Fibroblast of pulmonary artery (primary cell): ENCODE data around the gene AZU1.
A peak's percentile ranks its signal among the peaks of the same experiment; 100 is the strongest.
"Not testable (repeated sequence)": the region's sequence is repeated elsewhere in the genome, so short reads cannot be mapped to it uniquely, and the experiment has no call there.

Experiments
- DNase-seq: peaks from one replicate; pipeline ENCODE4 v3.0.0-alpha.2; 2010; ENCODE audit warnings: low read depth
- H3K4me3 ChIP-seq: replicated peaks from 2 replicates; pipeline ENCODE4 v1.5.1; 2011; ENCODE audit warnings: low read depth, mild to moderate bottlenecking, control low read depth, low read length, moderate library complexity
- TF ChIP-seq, protein P1 (sequence below): IDR thresholded peaks from 2 replicates; pipeline ENCODE4 v1.5.1; 2011; ENCODE audit warnings: mild to moderate bottlenecking, control low read depth, low read length, inconsistent platforms; ENCODE audit errors: missing control alignments

Gene AZU1

DNA sequence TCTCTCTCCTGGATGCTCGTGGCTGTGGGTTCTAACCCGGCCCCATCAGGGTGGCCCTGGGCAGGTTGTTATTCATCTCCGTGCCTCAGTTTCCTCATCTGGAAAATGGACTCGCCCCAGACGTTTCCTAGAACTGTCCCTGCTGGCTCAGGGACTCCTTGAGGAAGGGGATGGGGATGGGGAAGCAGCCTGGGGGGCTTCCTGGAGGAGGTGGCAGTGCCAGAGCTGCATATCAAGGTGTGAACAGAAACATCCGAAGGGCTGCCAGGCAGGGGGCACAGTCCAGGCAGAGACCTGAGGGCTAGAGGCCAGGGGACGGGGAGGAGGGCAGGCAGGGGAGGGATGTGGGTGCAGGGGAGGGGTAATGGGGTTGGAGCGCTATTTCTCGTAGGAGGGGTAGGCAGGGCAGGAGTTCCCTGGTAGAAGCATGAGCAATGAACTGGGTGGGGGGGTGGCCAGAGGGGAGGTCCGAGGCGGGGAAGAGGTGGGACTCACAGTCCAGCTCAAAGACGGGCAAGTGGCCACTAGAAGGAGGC, 20.8 kb downstream of the AZU1 start:
- no peak overlapping the region for H3K4me3 ChIP-seq
- TF ChIP-seq, protein P1, sequence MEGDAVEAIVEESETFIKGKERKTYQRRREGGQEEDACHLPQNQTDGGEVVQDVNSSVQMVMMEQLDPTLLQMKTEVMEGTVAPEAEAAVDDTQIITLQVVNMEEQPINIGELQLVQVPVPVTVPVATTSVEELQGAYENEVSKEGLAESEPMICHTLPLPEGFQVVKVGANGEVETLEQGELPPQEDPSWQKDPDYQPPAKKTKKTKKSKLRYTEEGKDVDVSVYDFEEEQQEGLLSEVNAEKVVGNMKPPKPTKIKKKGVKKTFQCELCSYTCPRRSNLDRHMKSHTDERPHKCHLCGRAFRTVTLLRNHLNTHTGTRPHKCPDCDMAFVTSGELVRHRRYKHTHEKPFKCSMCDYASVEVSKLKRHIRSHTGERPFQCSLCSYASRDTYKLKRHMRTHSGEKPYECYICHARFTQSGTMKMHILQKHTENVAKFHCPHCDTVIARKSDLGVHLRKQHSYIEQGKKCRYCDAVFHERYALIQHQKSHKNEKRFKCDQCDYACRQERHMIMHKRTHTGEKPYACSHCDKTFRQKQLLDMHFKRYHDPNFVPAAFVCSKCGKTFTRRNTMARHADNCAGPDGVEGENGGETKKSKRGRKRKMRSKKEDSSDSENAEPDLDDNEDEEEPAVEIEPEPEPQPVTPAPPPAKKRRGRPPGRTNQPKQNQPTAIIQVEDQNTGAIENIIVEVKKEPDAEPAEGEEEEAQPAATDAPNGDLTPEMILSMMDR = no peak
- no peak for DNase-seq

DNA sequence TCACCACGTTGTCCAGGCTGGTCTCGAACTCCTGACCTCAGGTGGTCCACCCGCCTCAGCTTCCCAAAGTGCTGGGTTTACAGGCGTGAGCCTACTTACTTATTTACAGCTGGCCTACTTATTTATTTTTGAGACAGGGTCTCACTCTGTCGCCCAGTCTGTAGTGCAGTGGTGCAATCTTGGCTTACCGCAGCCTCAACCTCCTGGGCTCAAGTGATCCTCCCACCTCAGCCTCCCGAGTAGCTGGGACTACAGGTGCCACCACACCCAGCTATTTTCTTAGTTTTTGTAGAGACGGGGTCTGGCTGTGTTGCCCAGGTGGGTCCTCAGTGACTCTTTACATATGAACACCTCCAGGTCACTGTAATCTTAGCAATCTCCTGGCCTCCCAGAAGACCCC, 21.6 kb downstream of the AZU1 start:
- DNase-seq, H3K4me3 ChIP-seq: not testable (repeated sequence)

DNA sequence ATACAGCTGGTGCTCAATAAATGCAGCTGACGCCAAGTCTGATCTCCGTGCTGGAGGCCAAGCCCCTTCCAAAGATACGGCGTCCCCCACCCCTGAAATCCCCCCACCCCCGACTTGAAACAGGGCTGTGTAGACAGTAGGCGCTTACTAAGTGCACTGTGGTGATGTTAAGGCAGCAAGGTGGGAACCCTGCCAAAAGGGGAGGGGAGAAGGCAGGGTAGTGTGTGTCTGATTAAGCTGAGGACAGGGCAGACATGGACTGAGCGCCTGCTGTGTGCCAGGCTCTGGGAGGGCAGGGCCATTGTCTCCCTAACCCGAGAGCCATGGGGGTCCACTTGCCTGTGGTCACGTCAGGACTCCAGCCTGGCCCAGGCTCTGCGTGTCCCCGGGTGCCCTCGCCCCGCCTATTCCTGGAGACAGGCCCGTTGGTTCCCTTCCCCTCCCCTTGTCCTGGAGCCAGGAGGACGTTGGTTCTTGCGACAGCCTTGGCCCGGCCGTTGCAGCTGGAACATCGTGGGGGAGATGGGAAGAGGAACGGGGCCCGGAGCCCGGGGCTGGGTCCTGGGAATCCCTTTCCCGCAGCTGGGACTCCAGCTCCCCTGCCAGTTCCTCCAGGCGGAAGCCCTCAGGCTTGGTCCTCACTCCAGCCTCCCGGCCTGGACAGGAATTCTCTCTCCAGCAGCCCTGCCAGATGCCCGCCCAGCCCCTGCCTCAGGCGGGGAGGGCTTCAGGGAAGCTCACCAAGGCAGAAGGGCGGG, 22.8 kb downstream of the AZU1 start:
- peak; percentile 98 for DNase-seq
- H3K4me3 ChIP-seq = peak overlapping the region; percentile 22
- TF ChIP-seq, protein P1 = no peak

DNA sequence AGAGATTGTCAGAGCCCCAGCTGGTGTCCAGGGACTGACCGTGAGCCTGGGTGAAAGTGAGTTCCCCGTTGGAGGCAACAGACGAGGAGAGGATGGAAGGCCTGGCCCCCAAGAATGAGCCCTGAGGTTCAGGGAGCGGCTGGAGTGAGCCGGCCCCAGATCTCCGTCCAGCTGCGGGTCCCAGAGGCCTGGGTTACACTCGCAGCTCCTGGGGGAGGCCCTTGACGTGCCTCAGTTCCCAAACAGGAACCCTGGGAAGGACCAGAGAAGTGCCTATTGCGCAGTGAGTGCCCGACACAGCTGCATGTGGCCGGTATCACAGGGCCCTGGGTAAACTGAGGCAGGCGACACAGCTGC, 23.3 kb downstream of the AZU1 start:
- TF ChIP-seq, protein P1 = no peak
- no peak for DNase-seq
- H3K4me3 ChIP-seq = peak overlapping the region; percentile 22

DNA sequence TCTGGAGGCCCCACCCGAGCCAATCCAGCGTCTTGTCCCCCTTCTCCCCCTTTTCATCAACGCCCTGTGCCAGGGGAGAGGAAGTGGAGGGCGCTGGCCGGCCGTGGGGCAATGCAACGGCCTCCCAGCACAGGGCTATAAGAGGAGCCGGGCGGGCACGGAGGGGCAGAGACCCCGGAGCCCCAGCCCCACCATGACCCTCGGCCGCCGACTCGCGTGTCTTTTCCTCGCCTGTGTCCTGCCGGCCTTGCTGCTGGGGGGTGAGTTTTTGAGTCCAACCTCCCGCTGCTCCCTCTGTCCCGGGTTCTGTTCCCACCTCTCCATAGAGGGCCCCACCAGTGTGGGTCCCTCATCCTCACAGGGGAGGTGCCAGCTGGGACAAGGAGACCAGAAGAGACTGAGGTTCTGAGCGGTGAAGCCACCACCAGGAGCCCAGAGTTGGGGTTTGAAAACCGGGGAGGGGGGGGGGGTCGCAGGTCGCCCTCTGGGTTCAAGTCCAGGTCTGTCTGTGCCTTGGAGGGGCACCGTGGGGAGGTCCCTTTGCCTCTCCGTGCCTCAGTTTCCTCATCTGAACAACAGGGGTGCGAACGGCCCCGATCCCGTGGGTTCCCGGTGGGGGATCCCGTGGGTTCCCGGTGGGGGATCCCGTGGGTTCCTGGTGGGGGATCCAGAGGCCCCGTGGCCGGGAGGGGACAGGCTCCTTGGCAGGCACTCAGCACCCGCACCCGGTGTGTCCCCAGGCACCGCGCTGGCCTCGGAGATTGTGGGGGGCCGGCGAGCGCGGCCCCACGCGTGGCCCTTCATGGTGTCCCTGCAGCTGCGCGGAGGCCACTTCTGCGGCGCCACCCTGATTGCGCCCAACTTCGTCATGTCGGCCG, 24.7 kb downstream of the AZU1 start, which contains the start of gene ELANE:
Gene ELANE (plus strand): TSS at position 168 of the 878 bp plus-strand sequence. CDS start 26 bp downstream, at position 194.
- TF ChIP-seq, protein P1 = no peak
- no peak for DNase-seq
- H3K4me3 ChIP-seq = no peak within 1 kb of the TSS

DNA sequence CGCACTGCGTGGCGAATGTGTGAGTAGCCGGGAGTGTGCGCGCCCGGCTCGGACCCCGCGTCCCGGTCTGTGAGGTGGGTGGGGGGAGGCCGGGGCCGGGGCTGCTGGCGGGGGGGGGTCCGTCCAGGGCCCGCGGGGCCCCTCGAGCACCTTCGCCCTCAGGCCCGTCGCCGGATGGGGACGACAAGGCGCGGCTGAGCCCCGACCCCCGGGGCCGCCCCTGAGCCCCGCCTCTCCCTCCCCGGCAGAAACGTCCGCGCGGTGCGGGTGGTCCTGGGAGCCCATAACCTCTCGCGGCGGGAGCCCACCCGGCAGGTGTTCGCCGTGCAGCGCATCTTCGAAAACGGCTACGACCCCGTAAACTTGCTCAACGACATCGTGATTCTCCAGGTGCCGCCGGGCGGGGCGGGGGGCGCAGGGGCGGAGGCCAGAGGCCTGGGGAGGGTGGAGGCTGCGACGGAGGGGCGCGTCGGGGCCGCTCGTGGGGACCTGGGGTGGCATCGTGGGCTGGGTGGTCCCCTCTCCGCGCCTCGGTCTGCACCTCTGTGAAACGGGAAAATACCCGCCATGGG, 25.5 kb downstream of the AZU1 start:
- no peak overlapping the region for H3K4me3 ChIP-seq
- TF ChIP-seq, protein P1 = no peak
- no peak for DNase-seq

DNA sequence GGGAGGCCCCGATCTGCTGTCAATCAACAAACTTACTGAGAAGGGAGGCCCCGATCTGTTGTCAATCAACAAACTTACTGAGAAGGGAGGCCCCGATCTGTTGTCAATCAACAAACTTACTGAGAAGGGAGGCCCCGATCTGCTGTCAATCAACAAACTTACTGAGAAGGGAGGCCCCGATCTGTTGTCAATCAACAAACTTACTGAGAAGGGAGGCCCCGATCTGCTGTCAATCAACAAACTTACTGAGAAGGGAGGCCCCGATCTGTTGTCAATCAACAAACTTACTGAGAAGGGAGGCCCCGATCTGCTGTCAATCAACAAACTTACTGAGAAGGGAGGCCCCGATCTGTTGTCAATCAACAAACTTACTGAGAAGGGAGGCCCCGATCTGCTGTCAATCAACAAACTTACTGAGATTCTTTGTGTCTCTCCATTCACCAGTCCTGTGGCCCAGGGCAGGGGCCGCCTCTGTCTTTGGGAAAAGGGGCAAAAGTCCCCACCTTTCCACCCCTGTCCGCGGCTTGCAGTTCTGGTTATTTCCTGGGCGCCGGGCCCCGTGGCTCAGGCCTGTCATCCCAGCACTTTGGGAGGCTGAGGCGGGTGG, 26.1 kb downstream of the AZU1 start:
- not testable (repeated sequence) for DNase-seq, H3K4me3 ChIP-seq
